C4-2B (cell line): ENCODE measurements around the gene ENPP7.

Source experiments
- CTCF ChIP-seq: fragments of 450-650 bp; conservative IDR thresholded peaks from 2 replicates; pipeline ENCODE4 v1.5.1; 2017; ENCODE audit warnings: mild to moderate bottlenecking
- ZFX ChIP-seq: fragments of 450-650 bp; IDR thresholded peaks from 2 replicates; pipeline ENCODE4 v1.6.1; 2017

- TF ChIP-seq CTCF (no peak), ZFX (no peak)
These were observed 49.6 kb upstream of the ENPP7 start for GRCh38 chr17:79681101-79681621.
